GF-D8 (cell line): Measurements from ENCODE around the gene COASY.
"Not testable (repeated sequence)": the region's sequence is repeated elsewhere in the genome, so short reads cannot be mapped to it uniquely, and the experiment has no call there.

Source experiments
- DNase-seq: peaks from one replicate; lab custom pipeline; 2025; lab: John Stamatoyannopoulos, UW

The COASY gene

DNA sequence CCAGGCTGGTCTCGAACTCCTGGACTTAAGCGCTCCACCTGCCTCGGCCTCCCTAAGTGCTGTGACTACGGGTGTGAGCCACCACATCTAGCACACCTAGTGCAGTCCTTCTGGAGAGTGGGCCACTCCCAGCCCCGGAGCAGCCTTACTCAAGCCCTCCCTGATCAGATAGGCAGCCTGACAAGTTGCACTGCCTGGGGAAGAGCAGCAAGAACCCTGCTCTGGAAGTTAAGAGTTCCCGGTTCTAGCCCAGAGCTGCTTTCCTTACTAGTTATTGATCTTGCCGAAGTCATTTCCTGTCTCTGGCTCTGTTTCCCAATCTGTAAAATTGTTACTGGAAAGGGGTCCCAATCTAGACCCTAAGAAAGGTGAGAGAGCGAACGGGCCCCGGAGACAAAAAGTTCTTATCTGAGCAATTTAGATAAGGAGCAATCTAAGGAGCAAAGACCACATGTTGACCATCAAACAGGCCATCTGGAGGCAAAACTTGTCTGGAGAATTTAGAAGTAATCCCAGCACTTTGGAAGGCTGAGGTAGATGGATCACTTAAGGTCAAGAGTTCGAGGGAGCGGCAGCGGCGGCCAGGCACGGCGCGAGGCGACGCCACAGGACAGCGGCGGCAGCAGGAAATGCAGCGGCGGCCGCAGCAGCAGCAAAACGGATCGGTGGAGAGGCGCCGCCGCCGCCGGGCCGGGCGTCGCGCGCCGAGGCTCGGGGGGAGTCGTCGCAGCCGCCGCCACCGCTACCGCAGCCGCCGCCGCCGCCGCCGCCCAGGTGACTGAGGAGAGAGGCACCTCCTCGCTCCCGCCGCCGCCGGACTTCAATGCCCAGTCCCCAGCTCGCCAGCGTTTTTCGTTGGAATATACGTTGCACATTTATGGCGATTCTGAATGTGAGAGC lies 30.2 kb upstream of the COASY start:
- DNase-seq: peak; percentile 41

- peak; percentile 60 for DNase-seq
Measured at GRCh38 chr17:42535155-42536047, 26.5 kb upstream of the COASY start.

- DNase-seq: peak; percentile 61
Measured at GRCh38 chr17:42536048-42536371, 25.9 kb upstream of the COASY start, which contains the start of gene NAGLU. Gene NAGLU, plus strand, starts transcription at chr17:42536241. Its CDS starts 32 bp downstream, at chr17:42536273.

DNA sequence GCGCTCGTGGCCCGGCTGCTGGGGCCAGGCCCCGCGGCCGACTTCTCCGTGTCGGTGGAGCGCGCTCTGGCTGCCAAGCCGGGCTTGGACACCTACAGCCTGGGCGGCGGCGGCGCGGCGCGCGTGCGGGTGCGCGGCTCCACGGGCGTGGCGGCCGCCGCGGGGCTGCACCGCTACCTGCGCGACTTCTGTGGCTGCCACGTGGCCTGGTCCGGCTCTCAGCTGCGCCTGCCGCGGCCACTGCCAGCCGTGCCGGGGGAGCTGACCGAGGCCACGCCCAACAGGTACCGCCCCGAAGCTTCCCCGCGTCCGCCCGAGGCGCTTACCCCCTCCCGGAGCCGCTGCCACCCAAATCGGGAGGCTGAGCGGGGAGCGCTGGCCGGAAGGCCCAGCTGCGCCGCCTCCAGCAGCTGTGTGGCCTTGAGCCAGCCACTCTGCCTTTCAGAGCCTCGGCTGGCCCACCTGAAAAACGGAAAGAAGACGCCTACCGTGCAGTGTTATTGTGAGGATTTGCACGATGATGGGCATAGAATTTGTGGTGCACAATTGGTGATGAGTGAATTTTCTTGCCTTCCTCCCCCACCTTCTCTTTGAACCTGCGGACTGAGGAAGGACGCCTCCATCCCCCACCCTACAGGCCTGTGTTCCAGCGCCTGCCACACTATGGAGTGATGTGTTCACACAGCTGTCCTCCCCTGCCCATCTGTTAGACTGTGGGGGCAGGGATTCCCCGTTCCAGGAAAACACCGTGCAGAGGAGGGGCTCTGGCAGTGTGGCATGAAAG lies 25.4 kb upstream of the COASY start:
- peak; percentile 45 for DNase-seq

GRCh38 chr17:42537156-42537805 lies 24.7 kb upstream of the COASY start:
- DNase-seq: no peak

DNA sequence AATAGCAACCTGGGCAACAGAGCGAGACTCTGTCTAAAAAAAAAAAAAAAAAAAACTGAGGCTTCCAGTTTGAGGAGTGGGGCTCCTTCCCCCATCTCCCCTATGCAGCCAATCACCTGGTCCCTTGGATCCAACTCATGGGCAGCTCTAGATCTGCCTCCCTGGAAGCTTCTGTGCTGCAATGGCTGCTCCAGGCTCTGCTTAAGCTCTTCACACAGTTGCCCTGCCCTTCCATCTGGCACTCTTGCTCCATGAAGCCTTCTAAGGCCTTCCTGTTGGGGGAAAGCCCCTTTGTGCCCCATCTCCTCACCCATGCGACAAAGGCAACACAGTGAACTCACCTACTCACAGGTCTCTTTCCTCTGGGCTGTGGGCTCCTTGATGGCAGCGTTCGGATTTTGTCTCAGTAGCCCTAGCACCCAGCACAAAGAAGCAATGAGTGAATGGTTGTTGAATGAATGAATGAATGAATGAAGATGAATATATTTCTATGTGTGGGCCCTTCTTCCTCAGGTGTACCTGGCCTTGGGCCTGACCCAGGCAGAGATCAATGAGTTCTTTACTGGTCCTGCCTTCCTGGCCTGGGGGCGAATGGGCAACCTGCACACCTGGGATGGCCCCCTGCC lies 24.0 kb upstream of the COASY start:
- DNase-seq: no peak

DNA sequence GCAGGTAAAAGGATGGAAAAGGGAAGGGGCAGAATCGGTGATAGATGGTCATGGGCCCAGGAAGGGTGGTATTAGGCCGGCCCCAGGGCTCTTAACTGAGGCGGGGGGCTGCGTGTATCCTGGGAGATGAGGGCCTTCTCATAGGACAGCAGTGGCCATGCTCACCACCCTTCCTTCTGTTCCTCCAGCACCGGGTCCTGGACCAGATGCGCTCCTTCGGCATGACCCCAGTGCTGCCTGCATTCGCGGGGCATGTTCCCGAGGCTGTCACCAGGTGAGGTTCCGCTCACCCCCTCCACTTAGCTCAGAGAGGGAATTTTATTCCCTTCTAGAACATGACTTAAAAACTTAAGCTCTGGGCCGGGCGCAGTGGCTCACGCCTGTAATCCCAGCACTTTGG lies 23.5 kb upstream of the COASY start:
- no peak for DNase-seq

GRCh38 chr17:42540558-42540957 lies 21.4 kb upstream of the COASY start:
- DNase-seq: not testable (repeated sequence)

DNA sequence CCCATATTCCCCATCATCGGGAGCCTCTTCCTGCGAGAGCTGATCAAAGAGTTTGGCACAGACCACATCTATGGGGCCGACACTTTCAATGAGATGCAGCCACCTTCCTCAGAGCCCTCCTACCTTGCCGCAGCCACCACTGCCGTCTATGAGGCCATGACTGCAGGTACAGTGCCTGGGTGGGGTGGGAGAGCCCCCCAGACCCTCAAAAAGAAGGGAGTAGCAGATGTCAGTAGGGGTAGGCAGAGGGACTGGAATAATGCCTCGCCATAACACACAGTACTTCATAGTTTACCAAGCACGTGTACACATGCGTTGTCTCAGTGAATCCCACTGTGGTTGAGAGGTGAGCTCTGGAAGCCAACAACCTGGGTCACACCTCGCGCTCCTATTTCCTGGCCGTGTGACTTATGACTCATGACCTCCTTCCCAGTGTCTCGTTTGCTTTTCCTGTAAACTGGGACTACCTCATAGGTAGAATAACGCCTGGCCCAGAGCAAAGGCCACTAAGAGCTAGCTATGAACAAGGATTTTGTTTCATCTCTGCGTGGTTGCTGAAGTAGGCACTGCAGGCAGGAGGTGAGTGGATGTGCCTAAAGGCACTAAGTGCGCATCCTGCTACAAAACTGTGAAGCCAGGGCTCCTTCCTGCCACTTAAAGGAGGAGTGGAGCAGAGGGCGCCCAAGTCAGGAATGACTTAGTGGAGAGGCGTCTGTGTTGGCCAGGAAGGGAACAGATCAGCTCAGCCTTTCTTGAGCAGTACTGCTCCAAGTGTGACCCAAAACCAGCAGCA lies 20.7 kb upstream of the COASY start:
- no peak for DNase-seq

DNA sequence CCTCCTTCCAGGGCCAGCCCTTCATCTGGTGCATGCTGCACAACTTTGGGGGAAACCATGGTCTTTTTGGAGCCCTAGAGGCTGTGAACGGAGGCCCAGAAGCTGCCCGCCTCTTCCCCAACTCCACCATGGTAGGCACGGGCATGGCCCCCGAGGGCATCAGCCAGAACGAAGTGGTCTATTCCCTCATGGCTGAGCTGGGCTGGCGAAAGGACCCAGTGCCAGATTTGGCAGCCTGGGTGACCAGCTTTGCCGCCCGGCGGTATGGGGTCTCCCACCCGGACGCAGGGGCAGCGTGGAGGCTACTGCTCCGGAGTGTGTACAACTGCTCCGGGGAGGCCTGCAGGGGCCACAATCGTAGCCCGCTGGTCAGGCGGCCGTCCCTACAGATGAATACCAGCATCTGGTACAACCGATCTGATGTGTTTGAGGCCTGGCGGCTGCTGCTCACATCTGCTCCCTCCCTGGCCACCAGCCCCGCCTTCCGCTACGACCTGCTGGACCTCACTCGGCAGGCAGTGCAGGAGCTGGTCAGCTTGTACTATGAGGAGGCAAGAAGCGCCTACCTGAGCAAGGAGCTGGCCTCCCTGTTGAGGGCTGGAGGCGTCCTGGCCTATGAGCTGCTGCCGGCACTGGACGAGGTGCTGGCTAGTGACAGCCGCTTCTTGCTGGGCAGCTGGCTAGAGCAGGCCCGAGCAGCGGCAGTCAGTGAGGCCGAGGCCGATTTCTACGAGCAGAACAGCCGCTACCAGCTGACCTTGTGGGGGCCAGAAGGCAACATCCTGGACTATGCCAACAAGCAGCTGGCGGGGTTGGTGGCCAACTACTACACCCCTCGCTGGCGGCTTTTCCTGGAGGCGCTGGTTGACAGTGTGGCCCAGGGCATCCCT lies 18.5 kb upstream of the COASY start:
- no peak for DNase-seq

DNA sequence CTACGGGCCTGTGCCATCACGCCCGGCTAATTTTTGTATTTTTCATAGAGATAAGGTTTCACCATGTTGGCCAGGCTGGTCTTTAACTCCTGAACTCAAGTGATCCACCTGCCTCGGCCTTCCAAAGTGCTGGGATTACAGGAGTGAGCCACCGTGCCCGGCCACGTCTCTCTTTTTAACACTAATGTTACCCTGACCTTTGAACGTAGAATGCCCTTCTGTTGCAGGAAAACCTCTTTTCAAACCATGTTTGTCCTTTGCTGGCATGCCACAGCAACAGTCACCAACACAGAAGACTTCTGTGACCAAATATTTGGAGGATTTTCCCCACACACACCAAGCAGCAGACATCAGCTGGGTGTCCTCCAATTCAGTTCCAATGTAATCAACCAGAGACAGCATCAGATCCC lies 17.1 kb upstream of the COASY start:
- no peak for DNase-seq

GRCh38 chr17:42545755-42546505 lies 16.0 kb upstream of the COASY start:
- not testable (repeated sequence) for DNase-seq

GRCh38 chr17:42547001-42547461 lies 14.9 kb upstream of the COASY start:
- no peak for DNase-seq

- no peak for DNase-seq
Measured at GRCh38 chr17:42547698-42548069, 14.3 kb upstream of the COASY start.

GRCh38 chr17:42548070-42548837 lies 13.7 kb upstream of the COASY start:
- DNase-seq: no peak

DNA sequence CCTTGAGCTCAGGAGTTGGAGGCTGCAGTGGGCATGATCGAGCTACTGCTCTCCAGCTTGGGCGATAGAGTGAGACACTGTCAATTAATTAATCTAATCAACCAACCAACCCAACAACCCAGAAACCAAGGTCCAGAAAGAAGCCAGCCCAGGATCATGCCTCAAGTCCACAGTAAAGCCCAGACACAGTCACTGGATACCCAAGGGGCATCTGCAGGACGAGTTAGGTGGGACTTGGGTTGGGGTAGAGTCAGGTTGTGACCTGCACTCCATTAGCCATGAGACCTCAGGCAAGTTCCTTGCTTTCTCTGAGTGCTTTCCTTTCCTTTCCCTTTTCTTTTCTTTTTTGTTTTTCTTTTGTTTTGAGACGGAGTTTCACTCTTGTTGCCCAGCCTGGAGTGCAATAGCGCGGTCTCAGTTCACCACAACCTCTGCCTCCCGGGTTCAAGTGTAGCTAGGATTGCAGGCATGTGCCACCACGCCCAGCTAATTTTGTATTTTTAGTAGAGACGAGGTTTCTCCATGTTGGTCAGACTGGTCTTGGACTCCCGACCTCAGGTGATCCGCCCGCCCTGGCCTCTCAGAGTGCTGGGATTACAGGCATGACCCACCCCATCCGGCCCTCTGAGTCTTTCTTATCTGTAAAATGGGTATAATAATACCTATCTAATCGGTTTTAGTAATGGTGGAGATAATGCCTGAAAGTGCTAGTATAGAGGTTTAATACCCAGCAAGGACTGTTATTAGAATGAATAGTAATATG lies 12.8 kb upstream of the COASY start:
- DNase-seq: no peak

- DNase-seq: not testable (repeated sequence)
Measured at GRCh38 chr17:42552736-42553135, 9.2 kb upstream of the COASY start, which contains the start of gene HSD17B1. Gene HSD17B1, plus strand, starts transcription at chr17:42552923. Its CDS starts 11 bp downstream, at chr17:42552934.
